Keratinocyte (primary cell): ENCODE results near the gene ARHGAP18. TPM values are rescaled to one million over a fixed set of nuclear protein-coding genes. Genes with fewer than 3 reads are reported as not detected.

Source experiments
- DNase-seq: peaks from one replicate; pipeline ENCODE4 v3.0.0-alpha.2; 2011; ENCODE audit warnings: low read depth, missing footprints, low spot score
- FAIRE-seq: peaks from 2 replicates; lab custom pipeline; 2011; peaks lifted over from hg19 to GRCh38; lab: Jason Lieb, UNC
- H2AFZ ChIP-seq: 2 replicates; pipeline ENCODE4 v1.6.0; 2012; ENCODE audit warnings: low read length, control low read depth, inconsistent platforms; ENCODE audit not compliant: control insufficient read depth
- H3K27ac ChIP-seq: 2 replicates; pipeline ENCODE4 v1.5.1; 2011; ENCODE audit warnings: low read length; ENCODE audit not compliant: control insufficient read depth, insufficient read depth
- H3K27me3 ChIP-seq: 3 replicates; pipeline ENCODE4 v1.6.0; 2011; ENCODE audit warnings: low read length; ENCODE audit not compliant: control insufficient read depth, insufficient read depth; ENCODE audit errors: extremely low read depth
- H3K36me3 ChIP-seq, 2 experiments: 2 replicates in 1 of 2; 3 replicates in 1 of 2; pipeline ENCODE4 v1.5.1; 2011; ENCODE audit warnings: low read length in 2 of 2, mild to moderate bottlenecking in 1 of 2; ENCODE audit not compliant: control insufficient read depth in 2 of 2, insufficient read depth in 2 of 2; ENCODE audit errors: extremely low read depth in 1 of 2
- H3K4me1 ChIP-seq: 3 replicates; pipeline ENCODE4 v1.5.1; 2011; ENCODE audit warnings: low read length; ENCODE audit not compliant: control insufficient read depth, insufficient read depth; ENCODE audit errors: extremely low read depth
- H3K4me2 ChIP-seq: 3 replicates; pipeline ENCODE4 v1.6.0; 2011; ENCODE audit warnings: low read depth, low read length; ENCODE audit not compliant: control insufficient read depth, insufficient read depth; ENCODE audit errors: extremely low read depth
- H3K4me3 ChIP-seq, 3 experiments: fragments of 200-600 bp in 1 of 3; sonication (generic) in 1 of 3; 2 replicates in 2 of 3; 3 replicates in 1 of 3; pipeline ENCODE4 v1.5.1; 2011 to 2016; ENCODE audit warnings: low read length in 3 of 3, mild to moderate bottlenecking in 3 of 3, control low read depth in 2 of 3, inconsistent platforms in 1 of 3, low read depth in 1 of 3, mixed read lengths in 1 of 3, mixed run types in 1 of 3, moderate library complexity in 1 of 3; ENCODE audit not compliant: control insufficient read depth in 2 of 3, insufficient read depth in 2 of 3; ENCODE audit errors: extremely low read depth in 1 of 3
- H3K79me2 ChIP-seq: 2 replicates; pipeline ENCODE4 v1.6.0; 2012; ENCODE audit warnings: low read length; ENCODE audit not compliant: control insufficient read depth, insufficient read depth
- H3K9ac ChIP-seq: 3 replicates; pipeline ENCODE4 v1.6.0; 2011; ENCODE audit warnings: low read length; ENCODE audit not compliant: control insufficient read depth, insufficient read depth; ENCODE audit errors: extremely low read depth
- H3K9me1 ChIP-seq: 3 replicates; pipeline ENCODE4 v1.6.0; 2011; ENCODE audit warnings: low read length; ENCODE audit not compliant: control insufficient read depth, insufficient read depth; ENCODE audit errors: extremely low read depth
- H3K9me3 ChIP-seq: 2 replicates; pipeline ENCODE4 v1.5.1; 2012; ENCODE audit warnings: low read depth, low read length; ENCODE audit not compliant: control insufficient read depth
- H4K20me1 ChIP-seq: 3 replicates; pipeline ENCODE4 v1.6.0; 2011; ENCODE audit warnings: low read length; ENCODE audit not compliant: control insufficient read depth, insufficient read depth; ENCODE audit errors: extremely low read depth
- EZH2 ChIP-seq: IDR thresholded peaks from one replicate; pipeline ENCODE4 v1.6.1; 2012; ENCODE audit warnings: inconsistent platforms, mild to moderate bottlenecking, low read length, moderate library complexity
- dilution Hi-C: fragments of 300-500 bp; cut with MboI; formaldehyde crosslinking; loops from one replicate; pipeline ENCODE4 v1.7.0; 2020; ENCODE audit warnings: low sequenced_read_pairs; ENCODE audit not compliant: extremely low pct_ligation_motif_present
- polyA plus RNA-seq, 5 experiments: library from polyadenylated mRNA; depleted of rRNA in 3 of 5; stranded (reverse) in 3 of 5; stranded (forward) in 1 of 5; unstranded in 1 of 5; fragments of >200 nt; gene quantifications; 1 replicate in 1 of 5; 2 replicates in 3 of 5; 3 replicates in 1 of 5; pipeline versions ENCODE4 v1.2.1 to v1.2.3, GENCODE V29; 2011 to 2012; ENCODE audit warnings: missing spikeins in 2 of 5, low read depth in 1 of 5, low replicate concordance in 1 of 5
- TF ChIP-seq, protein P1 (sequence below), 3 experiments: IDR thresholded peaks in 1 of 3; conservative IDR thresholded peaks in 1 of 3; optimal IDR thresholded peaks in 1 of 3; 2 replicates in 2 of 3; 3 replicates in 1 of 3; pipeline versions ENCODE3 to v1.5.1; 2011; ENCODE audit warnings: low read length in 3 of 3, mild to moderate bottlenecking in 3 of 3, moderate library complexity in 2 of 3, control low read depth in 1 of 3, inconsistent platforms in 1 of 3; ENCODE audit not compliant: insufficient read depth in 2 of 3; ENCODE audit errors: extremely low read depth in 1 of 3

The ARHGAP18 gene
- polyA plus RNA-seq, 1 donor (not counting 4 experiments of a cell fraction or from before 2014, with no cell fraction given), result 17.7 TPM

- H3K9me3 ChIP-seq, result no peaks in the 10 kb centered on the region
- no peaks in the 10 kb centered on the region for H3K27me3 ChIP-seq
- FAIRE-seq, result peak; percentile 59
- H3K9me1 ChIP-seq, result no peaks in the 10 kb centered on the region
- H3K4me2 ChIP-seq, result no peak overlapping the region
- dilution Hi-C loops, result no loop called here
- H3K4me3 ChIP-seq, result no peak overlapping the region
- peak overlapping the region; percentile 30 for H2AFZ ChIP-seq
- no peak overlapping the region for H3K27ac ChIP-seq
- no peaks in the 10 kb centered on the region for H4K20me1 ChIP-seq
- DNase-seq, result no peak
- TF ChIP-seq EZH2, result no peak
- TF ChIP-seq, protein P1, sequence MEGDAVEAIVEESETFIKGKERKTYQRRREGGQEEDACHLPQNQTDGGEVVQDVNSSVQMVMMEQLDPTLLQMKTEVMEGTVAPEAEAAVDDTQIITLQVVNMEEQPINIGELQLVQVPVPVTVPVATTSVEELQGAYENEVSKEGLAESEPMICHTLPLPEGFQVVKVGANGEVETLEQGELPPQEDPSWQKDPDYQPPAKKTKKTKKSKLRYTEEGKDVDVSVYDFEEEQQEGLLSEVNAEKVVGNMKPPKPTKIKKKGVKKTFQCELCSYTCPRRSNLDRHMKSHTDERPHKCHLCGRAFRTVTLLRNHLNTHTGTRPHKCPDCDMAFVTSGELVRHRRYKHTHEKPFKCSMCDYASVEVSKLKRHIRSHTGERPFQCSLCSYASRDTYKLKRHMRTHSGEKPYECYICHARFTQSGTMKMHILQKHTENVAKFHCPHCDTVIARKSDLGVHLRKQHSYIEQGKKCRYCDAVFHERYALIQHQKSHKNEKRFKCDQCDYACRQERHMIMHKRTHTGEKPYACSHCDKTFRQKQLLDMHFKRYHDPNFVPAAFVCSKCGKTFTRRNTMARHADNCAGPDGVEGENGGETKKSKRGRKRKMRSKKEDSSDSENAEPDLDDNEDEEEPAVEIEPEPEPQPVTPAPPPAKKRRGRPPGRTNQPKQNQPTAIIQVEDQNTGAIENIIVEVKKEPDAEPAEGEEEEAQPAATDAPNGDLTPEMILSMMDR (optimal IDR thresholded peaks at IDR 0.05 in 1 of 3, IDR thresholded peaks at IDR 0.05 in 1 of 3, conservative IDR thresholded peaks at IDR 0.05 in 1 of 3; ENCODE audit: extremely low read depth in 1 of 3, insufficient read depth in 2 of 3, low read length in 3 of 3), result no peak
- H3K4me1 ChIP-seq, result peaks cover 7% of the 10 kb centered on the region
- H3K36me3 ChIP-seq, result no peaks in the 10 kb centered on the region
- H3K9ac ChIP-seq, result no peak overlapping the region
- no peaks in the 10 kb centered on the region for H3K79me2 ChIP-seq
Observed at GRCh38 chr6:129717277-129717676, 7.3 kb upstream of the ARHGAP18 start.

GRCh38 chr6:129713806-129714333 is 3.9 kb upstream of the ARHGAP18 start:
- no peak overlapping the region for H2AFZ ChIP-seq
- no peak overlapping the region for H3K4me2 ChIP-seq
- H3K9me3 ChIP-seq, result no peaks in the 10 kb centered on the region
- TF ChIP-seq EZH2, result no peak
- TF ChIP-seq, protein P1 (optimal IDR thresholded peaks at IDR 0.05 in 1 of 3, IDR thresholded peaks at IDR 0.05 in 1 of 3, conservative IDR thresholded peaks at IDR 0.05 in 1 of 3; ENCODE audit: extremely low read depth in 1 of 3, insufficient read depth in 2 of 3, low read length in 3 of 3), result no peak
- no peak overlapping the region for H3K27ac ChIP-seq
- peaks cover 16% of the 10 kb centered on the region for H3K4me1 ChIP-seq
- H3K36me3 ChIP-seq, result no peaks in the 10 kb centered on the region
- peaks cover 11% of the 10 kb centered on the region for H3K79me2 ChIP-seq
- no peak overlapping the region for H3K4me3 ChIP-seq
- no peaks in the 10 kb centered on the region for H3K9me1 ChIP-seq
- H3K9ac ChIP-seq, result no peak overlapping the region
- dilution Hi-C loops, result no loop called here
- no peaks in the 10 kb centered on the region for H3K27me3 ChIP-seq
- FAIRE-seq, result no peak
- no peak for DNase-seq
- no peaks in the 10 kb centered on the region for H4K20me1 ChIP-seq
